GM18951 (cell line): ENCODE results near the gene MYH11.

ENCODE experiments used
- POLR2A ChIP-seq: IDR thresholded peaks from 4 replicates; pipeline ENCODE4 v1.6.1; 2011; ENCODE audit warnings: mild to moderate bottlenecking; ENCODE audit not compliant: insufficient read length, insufficient read depth; ENCODE audit errors: extremely low read depth
- in situ Hi-C: fragments of 300-500 bp; cut with MboI; formaldehyde crosslinking; loops from one replicate; pipeline ENCODE4 v1.12.0; 2022; ENCODE audit warnings: low sequenced_read_pairs, mixed read lengths, inconsistent platforms; ENCODE audit not compliant: unreplicated experiment

MYH11 gene

DNA sequence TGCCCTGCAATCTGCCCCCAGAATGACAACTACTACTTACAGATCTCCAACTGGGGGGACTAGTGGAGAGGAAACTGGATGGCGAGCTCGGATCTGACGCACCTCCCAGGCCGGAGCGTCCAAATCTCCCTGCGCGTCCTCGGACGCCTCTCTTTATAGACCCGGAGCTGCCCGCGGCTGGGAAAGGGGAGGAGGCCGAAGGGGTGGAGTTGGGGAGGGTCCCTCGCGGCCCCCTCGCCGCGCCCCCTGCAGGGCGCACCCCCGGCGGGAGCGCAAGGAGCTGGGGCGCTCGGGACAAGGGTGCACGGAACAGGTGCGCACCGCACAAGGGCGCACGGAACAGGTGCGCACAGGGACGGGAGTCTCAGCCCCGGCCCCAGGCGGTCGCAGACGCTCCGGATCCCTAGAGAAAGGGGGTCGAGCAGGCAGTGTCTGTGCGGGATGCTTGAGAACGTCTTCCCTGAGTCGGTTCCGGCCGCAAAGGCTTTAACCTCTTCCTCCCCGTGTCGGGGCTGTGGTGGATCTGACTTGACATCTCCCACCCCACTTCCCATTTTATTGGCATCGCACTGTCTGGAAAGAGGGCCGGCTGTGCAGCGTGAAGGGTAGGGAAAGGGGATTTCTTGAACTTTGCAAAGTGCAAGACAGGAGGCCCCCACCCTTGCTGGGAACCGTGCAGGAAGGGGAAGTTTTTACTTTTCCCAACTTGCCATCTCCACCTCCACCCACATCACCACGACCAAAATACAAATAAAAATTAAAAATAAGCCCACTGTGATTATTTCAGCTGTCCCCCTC lies at the start of gene MYH11:
Gene MYH11 (minus strand): TSS at position 128 of the 798 bp plus-strand sequence. CDS start 18,776 bp downstream, outside the sequence.
- TF ChIP-seq POLR2A, result no peak

GRCh38 chr16:15906439-15906838 lies 49.6 kb upstream of the MYH11 start:
- in situ Hi-C loops, result no loop called here
- no peak for TF ChIP-seq POLR2A

More for the DNA sequence above, at the start of gene MYH11:
- in situ Hi-C loops, result no loop called here

DNA sequence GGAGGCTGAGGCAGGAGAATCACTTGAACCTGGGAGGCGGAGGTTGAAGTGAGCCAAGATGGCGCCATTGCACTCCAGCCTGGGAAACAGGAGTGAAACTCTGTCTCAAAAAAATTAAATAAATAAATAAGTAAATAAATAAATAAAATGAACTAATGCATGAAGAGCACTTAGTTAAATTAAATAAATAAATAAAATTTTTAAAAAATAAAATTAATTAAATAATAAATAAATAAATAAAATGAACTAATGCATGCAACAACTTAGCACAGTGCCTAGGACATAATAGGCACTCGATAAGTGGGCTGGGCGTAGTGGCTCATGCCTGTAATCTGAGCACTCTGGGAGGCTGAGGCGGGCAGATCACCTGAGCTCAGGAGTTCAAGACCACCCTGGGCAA lies 47.1 kb upstream of the MYH11 start:
- TF ChIP-seq POLR2A, result no peak
- in situ Hi-C loops, result no loop called here

GRCh38 chr16:15900901-15901500 lies 44.2 kb upstream of the MYH11 start:
- no peak for TF ChIP-seq POLR2A
- in situ Hi-C loops, result no loop called here

- in situ Hi-C loops, result no loop called here
- no peak for TF ChIP-seq POLR2A
Measured at GRCh38 chr16:15900357-15900756, 43.5 kb upstream of the MYH11 start.

DNA sequence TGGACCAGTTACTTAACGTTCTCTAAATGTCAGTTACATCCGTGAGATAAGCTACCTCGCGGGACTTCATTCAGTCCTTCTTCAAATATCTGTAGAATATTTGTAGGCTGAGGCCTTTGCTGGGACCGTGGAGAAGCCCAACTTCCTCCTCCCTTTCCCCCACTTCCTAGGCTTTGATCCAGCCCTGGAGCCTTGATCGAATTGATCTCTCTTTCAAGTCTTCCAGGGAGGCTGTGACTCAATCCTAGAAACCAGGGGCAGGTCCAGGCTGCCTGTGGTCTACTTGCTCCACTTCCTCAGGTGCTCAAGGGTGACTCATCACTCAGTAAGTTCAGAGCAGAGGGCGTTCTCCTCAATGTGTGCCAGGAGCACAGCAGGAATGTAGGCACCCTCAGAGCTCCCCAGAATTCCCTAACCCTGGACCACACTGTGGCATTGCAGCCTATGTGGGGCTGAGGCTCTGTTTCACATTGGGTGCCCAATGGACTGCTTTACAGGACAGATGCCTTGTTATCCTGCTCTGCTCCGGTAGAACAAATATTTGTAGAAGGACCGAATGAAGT lies 42.8 kb upstream of the MYH11 start:
- TF ChIP-seq POLR2A, result no peak
- in situ Hi-C loops, result no loop called here

- in situ Hi-C loops, result no loop called here
- TF ChIP-seq POLR2A, result no peak
Measured at GRCh38 chr16:15898654-15899053, 41.8 kb upstream of the MYH11 start.

DNA sequence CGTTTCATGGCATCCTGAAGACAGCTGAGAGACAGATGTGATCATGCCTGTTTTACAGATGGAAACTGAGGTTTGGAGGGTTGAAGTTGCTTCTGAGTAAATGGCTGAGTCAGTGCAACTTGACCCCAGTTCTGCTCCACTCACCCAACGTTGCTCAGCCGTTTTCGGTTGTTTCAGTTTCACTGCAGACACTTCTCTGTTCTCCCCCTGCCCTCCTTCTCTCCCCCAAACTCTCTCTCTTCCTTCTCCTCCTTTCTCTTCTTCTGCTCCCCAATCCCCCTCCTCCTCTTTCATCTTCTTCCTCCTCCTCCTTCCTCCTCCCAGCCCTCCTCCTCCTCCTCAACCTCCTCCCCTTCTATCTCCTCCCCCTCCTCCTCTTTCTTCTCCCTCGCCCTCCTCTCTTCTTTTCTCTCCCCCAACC lies 41.0 kb upstream of the MYH11 start:
- TF ChIP-seq POLR2A, result no peak
- in situ Hi-C loops, result no loop called here

GRCh38 chr16:15897121-15897780 lies 40.4 kb upstream of the MYH11 start:
- in situ Hi-C loops, result no loop called here
- no peak for TF ChIP-seq POLR2A

GRCh38 chr16:15894571-15895374 lies 37.9 kb upstream of the MYH11 start:
- in situ Hi-C loops, result no loop called here
- no peak for TF ChIP-seq POLR2A

- in situ Hi-C loops, result no loop called here
- TF ChIP-seq POLR2A, result no peak
Measured at GRCh38 chr16:15891508-15891907, 34.7 kb upstream of the MYH11 start.

DNA sequence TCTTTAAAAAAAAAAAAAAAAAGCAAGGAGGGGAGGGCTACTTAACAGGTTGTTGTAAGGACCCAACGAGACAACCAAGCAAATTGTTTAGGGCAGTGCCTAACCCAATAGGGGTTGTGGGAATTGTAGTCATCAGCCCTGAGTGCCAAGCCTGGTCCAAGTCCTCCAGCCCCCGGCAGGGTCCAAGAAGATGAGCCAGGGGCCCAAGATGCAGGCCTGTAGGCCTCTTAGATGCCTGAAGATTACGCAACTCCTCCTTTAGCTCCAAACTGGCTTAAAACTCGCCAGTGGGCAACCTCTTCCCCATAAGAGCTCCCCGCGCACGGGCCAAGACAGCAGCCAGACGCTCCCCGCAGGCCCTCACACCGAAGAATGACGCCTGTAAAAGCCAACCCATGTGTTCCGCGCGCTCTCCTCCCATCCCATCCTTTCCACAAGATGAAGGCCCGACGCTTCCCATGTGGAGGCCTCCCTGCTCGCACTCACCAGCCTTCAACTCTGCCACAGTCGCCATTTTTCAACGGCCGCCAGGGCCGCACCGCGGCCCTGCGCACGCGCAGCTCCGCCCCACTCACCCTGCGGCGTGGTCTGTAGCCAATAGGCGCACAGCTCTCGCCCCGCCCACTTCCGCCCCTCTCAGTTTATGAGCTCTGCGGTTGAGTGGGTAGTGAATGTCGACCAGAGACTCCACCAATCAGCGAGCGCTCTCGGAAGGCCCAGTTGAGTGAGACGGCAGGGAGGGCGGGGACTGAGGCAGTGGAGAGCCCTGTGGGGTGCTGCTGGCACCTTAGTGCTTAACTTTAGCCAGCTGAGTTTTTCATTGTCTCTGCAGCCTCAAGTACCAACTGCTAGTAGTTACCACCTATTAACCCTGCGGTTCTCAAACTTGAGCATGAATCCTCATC lies 31.5 kb upstream of the MYH11 start, which contains the start of gene CEP20:
Gene CEP20 (minus strand): TSS at position 532 of the 905 bp plus-strand sequence. CDS start 18 bp downstream, at position 514.
- in situ Hi-C loops, result no loop called here
- TF ChIP-seq POLR2A, result peak; percentile 84
